Measurements from ENCODE around the gene SNX33.

- TF ChIP-seq RELA (CRISPR knock-in tag; IDR thresholded peaks at IDR 0.05) (no peak), JUND (CRISPR knock-in tag; IDR thresholded peaks at IDR 0.05) (no peak), XRCC5 (optimal IDR thresholded peaks at IDR 0.05; ENCODE audit: low read length) (no peak)
Measured at GRCh38 chr15:75696311-75696720, 48.6 kb downstream of the SNX33 start.
